Mammary epithelial cell (primary cell): ENCODE results near the gene INHBE.

Experiments
- CTCF ChIP-seq, 2 donors: IDR thresholded peaks in 1 of 2; conservative IDR thresholded peaks in 1 of 2; 2 replicates each; pipeline ENCODE4 v1.5.1; 2011 to 2012; ENCODE audit warnings: inconsistent platforms in 2 of 2, low read length in 2 of 2, mild to moderate bottlenecking in 2 of 2, control low read depth in 1 of 2, low read depth in 1 of 2; ENCODE audit not compliant: insufficient read depth in 1 of 2; ENCODE audit errors: extremely low read depth in 1 of 2
- EZH2 ChIP-seq: IDR thresholded peaks from 2 replicates; pipeline ENCODE4 v1.6.1; 2012; ENCODE audit warnings: low read length, inconsistent platforms, borderline replicate concordance

- TF ChIP-seq CTCF (conservative IDR thresholded peaks at IDR 0.05 in 1 of 2, IDR thresholded peaks at IDR 0.05 in 1 of 2; ENCODE audit: extremely low read depth in 1 of 2, insufficient read depth in 1 of 2, low read depth in 1 of 2, low read length in 2 of 2): no peak
- TF ChIP-seq EZH2: no peak
These were observed 452 bp downstream of the INHBE start for GRCh38 chr12:57455374-57456144.
